ENCODE results near the gene HFE.

Gene HFE

DNA sequence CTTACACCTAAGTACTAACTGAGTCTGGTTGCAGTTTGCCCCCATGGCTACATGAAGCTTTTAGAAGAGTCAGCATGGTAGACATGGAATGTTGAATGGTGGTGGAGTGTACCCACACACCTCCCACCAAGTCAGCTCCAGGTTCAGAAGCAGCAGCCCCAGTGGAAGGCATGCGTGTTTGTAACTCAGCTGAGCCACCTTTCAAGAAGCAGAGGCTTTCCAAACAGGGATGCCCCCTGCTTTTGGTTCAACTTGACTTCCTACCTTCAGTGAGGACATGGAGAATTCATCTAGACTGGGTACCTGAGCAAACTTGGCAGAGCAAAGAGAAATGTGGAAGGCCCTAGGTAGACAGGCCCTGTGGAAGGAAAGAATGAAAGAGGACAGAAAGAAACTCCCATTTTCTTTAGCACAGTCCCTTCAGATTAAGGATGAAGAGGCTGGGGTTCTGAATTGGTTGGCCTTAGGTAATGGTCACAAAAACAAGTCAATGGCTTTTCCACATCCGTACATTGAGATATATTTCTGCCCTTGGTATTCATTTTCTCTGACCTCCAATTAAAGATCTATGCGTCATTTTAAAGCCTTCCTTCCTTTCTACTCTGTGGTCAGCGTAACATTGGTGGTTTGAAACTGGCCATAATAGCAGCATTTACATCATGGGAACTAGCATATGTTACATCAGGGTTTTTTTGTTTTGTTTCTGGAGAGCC lies 53.2 kb downstream of the HFE start:
- DNase-seq: no peak

DNA sequence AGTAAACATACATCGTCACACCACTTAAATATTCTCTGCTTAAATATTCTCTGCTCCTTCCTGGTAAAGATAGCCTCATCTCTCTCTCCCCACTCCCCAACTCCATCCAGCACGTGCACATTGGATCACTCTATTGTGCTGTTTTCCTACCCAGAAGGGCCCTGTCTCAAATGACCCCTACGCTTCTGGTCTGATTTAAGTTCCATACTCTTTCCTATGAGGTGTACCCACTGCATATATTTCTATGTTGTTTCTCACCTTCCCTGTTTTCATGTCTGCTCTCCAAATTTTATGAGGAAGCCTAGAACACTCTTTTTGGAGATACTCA lies 53.7 kb downstream of the HFE start:
- DNase-seq: no peak

DNA sequence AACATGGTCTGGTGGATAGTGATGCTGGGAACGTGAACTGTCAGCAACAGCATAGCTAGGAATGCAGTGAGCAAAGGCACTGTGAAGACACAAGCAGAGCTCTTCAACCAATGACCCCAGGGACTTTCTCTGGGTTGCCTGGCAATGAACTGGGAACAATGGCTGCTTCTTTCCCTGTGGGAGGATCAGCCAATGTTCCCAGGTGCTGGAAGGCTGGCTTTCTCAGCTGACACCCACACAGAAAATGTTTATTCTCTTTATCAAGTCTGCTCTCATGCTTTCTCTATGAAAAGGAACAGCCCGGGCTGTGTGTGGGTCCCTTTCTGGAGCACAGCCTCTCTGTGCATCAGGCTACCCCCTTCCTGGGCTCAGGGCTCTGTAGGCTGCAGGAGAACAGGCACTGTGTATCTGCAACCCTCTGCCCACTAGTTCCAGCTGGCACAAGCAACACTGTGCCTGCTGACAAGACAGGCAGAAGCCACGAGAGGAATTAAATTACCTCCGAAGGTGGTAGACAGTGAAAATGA lies 54.2 kb downstream of the HFE start:
- no peak for DNase-seq

DNA sequence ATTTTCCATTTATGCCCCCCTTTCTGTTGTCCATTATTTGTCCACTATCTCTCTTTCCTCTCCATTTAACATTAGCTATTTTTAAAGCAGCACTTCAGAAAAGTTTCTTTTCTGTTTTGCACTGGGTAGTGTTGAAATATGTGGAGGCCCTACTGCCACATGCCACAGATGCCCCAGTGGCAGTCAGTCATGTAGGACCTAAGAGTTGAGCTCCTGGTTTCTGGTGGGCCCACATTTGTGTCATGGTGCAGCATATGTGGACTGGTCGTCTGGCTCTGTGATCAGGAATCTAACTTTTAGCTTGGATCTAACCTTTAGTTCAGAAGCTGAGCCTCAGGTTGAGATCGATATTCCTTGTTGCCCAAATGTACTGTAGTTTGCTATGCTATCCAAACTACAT lies 54.8 kb downstream of the HFE start:
- no peak for DNase-seq
